Fibroblast of skin of abdomen (primary cell): Measurements from ENCODE around the gene MAP2K1.
"Not testable (repeated sequence)": the region's sequence is repeated elsewhere in the genome, so short reads cannot be mapped to it uniquely, and the experiment has no call there.

ENCODE experiments used
- DNase-seq: peaks from one replicate; pipeline ENCODE4 v3.0.0-alpha.2; 2013

MAP2K1 gene

GRCh38 chr15:66480267-66480666 is 93.6 kb downstream of the MAP2K1 start:
- no peak for DNase-seq

DNA sequence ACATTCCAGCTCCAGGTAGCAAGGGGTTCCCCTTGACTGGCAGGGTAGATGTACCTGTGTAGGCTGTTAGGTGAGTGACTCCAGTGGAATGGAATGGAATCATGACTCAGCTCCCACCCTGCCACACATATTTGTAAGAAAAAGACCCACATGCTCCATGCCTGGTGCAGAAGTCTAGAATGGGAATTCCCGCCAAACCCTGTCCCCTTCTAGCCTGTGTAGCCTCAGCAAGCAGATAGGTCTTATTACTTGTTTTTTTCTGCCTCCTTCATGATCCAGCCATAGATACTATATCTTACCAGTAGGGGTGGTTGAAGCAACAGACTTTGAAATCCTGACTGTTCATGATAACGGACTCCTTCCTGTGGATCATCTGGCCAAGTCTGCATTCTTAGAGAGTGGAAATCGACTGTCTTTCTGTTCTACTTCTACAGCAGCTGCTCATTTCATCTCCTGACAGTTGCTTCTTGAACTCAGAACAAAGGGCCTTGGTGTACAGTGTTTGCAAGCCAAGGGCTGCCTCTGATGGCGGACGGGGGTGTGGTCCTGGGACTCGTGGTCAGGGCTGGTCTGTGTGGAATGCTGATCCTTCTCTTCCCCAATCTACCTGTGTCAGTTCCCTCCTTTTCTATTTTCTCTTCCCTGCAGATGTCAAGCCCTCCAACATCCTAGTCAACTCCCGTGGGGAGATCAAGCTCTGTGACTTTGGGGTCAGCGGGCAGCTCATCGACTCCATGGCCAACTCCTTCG is 94.6 kb downstream of the MAP2K1 start:
- no peak for DNase-seq

DNA sequence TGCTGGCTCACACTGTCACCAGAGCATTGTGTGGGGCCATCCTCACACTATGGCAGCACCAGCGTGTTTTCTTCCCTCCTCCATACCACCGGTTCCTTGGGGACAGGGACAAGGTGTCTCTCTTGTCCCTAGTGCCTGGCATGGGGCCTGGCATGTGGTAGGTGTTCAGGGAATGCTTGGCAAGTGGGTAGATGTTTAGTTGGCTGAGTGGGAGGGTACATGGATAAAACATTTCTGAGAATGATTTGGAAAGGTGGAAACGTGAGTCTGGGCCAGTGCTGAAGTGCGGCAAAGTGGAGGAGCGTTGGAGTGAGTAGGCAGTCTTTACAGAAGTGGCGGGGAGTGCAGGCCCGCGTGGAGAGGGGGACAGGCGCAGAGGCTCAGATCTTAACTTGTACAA is 95.8 kb downstream of the MAP2K1 start:
- DNase-seq, result no peak

DNA sequence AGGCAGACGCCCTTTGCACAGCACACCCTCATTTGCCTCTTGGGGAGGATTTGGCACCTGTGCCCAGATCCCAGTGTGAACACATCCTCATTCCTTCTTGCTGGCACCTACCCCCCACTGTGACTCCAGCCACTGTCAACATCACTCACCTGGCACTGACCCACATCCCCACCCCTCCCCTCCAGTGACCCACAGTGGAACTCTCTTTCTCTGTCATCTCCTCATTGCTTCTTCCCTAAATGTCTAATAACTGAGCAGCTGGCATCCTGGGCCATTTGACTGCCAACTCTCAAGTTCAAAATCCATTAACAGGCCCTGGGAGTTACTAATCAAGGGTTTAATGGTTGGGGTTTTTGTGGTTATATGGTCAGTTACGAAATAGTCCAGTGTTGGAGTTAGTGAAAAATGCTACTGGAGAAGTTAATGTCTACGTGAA is 96.4 kb downstream of the MAP2K1 start:
- peak; percentile 74 for DNase-seq

DNA sequence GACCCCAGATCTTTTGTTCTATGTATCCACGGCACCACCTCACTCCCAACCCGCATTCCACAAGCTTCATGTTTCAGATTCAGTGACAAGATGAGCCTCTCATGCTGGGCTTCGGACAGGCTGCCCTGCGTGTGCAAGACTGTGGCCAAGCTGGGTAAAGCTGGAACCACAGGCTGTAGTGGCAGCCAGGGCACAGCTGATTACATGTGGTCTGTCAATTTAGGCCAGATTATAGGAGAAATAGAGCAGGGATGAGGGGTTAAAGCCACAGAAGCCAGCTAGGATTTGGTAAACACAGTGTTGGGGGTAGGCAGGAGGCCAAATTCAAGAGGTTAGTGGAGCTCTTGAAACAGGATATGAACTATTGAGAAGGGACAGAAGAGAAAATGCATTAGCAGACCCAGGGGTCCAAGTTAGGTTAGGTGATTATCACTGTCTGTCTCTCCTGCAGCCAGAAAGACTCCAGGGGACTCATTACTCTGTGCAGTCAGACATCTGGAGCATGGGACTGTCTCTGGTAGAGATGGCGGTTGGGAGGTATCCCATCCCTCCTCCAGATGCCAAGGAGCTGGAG is 97.9 kb downstream of the MAP2K1 start:
- no peak for DNase-seq

DNA sequence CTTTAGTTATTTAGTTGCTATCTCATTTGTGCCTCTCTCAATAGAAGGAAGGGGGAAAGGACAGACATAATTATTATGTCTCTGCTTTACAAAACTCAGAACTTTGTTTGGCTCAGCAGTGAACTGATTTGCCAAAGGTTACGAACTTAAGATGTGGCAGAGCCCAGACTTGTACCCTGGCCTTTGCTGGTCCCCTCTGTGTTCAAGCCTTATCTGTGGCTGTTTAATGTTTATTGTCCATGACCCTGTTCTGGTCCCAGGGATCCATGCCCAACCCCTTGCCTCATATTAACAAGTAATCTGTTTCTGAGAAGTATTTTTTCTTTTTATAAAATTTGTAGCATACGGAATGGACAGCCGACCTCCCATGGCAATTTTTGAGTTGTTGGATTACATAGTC is 100.2 kb downstream of the MAP2K1 start:
- no peak for DNase-seq

- DNase-seq, result no peak
Observed at GRCh38 chr15:66488525-66488924, 101.8 kb downstream of the MAP2K1 start.

DNA sequence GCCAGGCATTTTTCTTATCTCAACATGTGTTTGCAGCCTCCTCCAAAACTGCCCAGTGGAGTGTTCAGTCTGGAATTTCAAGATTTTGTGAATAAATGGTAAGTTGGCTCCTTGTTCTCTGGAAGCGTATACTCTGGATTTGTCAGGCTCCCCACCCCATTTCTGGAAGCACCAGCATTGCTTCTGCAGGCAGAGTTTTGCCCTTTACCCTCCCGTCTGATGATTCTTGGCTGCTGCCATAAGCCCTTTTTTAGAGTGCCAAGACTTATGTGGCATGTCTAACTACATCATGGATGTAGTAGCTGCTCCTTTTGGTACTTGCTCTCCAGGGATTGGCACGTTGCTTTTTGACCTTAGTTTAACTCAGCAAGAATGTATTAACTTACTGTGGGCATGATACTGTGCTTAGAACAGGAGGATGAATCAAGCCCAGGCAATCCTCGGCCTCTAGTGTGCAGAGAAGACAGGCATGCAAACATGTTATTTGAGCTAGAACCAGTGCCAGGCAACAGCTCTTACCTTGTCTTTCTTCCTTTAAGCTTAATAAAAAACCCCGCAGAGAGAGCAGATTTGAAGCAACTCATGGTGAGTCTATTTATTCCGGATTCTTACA is 102.6 kb downstream of the MAP2K1 start:
- DNase-seq, result no peak

- DNase-seq, result no peak
Observed at GRCh38 chr15:66491846-66492245, 105.1 kb downstream of the MAP2K1 start.

DNA sequence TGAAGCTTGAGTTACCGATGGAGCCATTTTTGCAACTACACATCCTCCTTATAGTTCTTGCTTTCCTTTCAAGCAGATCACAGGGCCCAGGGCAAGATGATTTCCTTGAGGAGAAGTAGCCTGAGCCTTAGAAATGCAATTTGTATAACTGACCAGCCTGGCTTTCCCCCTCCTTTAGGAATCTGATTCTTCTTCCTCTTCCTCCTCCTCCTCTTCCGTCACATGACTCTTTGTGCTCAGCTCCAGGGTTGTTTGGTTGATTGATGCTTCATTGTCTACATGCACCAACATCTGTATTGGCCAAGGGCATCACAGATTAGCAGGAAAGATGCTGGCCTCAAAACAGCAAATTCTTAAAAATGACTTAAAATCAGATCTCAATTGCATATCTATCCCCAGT is 107.5 kb downstream of the MAP2K1 start:
- no peak for DNase-seq

- no peak for DNase-seq
Observed at GRCh38 chr15:66496951-66497501, 110.3 kb downstream of the MAP2K1 start.

- peak; percentile 93 for DNase-seq
Observed at GRCh38 chr15:66497502-66498455, 111.1 kb downstream of the MAP2K1 start, which contains the start of gene SNAPC5. TSS of gene SNAPC5 (minus strand) at chr15:66497762. CDS start at chr15:66497731, 31 bp downstream.

DNA sequence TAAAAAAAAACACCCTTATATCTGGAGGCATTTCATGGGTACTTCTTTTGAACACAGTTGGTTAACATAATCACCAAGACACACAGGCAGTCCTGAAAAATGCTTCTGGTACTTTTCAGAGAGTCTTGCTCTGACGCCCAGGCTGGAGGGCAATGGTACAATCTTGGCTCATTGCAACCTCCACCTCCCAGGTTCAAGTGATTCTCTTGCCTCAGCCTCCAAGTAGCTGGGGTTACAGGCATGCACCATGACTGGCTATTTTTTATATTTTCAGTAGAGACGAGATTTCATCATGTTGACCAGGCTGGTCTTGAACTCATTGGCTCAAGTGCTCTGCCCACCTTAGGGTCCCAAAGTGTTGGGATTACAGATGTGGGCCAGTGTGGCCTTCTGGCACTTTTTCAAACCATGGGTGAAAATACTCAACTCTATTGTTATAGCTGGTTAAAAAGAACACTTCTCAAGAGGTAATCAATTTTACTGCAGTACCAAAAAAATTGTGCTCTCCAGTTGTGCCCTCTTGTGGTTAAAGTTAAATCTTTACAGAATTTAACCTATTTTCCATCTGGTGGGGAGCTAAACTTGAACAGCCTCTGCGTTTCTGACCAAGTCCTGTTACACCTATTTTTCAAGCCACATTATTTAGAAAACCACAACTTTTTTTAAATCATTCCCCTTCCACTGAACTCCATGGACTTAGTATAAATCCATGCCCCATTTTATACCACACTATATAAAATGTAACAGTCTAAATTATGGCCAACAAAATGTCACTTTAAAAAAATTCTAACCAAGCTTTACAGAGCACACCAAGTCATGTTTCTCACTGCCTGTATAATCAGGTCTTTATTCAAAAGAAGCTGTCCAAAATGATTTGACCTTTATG is 112.0 kb downstream of the MAP2K1 start:
- peak; percentile 51 for DNase-seq

DNA sequence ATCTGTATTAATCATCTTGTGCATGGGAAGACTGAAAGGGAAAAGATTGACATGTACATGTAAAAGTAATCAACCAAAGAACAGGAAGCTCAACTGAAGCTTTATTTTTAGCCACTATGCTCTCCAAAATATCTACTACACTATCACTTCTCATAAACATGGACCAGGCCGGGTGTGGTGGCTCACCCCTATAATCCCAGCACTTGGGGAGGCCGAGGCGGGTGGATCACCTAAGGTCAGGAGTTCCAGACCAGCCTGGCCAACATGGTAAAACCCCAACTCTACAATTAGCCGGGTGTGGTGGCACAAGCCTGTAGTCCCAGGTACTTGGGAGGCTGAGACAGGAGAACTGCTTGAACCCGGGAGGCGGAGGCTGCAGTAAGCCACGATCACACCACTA is 113.6 kb downstream of the MAP2K1 start:
- not testable (repeated sequence) for DNase-seq

DNA sequence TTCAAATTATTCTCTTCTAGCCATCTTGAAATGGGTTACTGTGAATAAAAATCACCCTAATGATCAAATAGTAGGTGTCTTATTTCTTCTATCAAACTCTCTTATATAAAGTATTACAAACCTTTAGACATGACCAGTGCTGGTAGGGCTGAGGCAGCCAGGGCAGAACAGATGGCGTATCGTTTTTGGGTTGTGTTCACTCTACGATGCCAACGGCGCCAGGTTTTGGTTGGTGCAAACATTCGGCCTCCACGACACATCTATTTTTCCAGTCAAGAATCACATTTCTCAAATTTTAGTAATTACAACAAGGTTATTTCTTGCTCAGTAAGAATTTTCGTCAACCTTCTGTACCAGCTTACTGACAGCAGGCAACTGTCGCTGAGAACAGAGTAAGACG is 115.8 kb downstream of the MAP2K1 start:
- no peak for DNase-seq

GRCh38 chr15:66503041-66503648 is 116.4 kb downstream of the MAP2K1 start:
- not testable (repeated sequence) for DNase-seq

DNA sequence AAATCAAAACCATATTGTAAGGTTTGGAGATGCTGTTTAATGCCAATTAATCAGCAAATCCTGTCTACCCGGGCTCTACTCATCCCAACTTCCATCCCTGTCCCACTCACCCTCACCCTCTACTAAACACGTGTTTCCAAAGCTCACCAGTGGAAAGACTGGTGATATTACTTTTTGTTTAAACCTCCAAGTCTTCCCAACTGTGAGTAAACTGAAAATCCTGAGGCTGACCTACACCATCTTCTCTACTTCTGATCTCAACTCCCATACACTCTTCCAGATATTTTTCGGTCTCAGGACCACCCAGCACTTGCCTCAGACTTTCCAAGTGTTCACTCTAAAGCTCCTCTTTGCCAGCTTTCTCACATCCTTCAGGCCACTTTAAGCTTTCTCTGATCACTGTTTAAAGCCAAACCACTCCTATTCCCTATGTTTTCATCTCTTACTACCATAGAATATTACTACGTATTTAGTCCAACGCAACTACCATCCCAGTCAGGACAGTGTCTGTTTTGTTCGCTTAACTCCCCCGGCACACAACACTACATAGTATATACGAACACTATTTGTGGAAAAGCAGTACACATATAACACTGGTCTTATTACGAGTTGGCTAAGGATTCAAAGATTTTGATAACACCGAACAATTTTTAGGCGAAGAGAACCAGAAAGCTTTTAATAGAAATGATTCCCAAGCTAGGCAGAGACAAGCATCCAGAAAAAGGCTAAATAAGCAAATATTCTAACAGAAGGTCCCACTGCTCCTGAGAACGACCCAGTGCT is 117.3 kb downstream of the MAP2K1 start:
- no peak for DNase-seq

GRCh38 chr15:66504563-66505429 is 118.1 kb downstream of the MAP2K1 start, which contains the start of the genes RPL4 and ZWILCH:
TSS of gene RPL4 (minus strand) at chr15:66504855. CDS start at chr15:66504790, 65 bp downstream.
TSS of gene ZWILCH (plus strand) at chr15:66505326. CDS start at chr15:66505339, 13 bp downstream.
- peak; percentile 88 for DNase-seq

DNA sequence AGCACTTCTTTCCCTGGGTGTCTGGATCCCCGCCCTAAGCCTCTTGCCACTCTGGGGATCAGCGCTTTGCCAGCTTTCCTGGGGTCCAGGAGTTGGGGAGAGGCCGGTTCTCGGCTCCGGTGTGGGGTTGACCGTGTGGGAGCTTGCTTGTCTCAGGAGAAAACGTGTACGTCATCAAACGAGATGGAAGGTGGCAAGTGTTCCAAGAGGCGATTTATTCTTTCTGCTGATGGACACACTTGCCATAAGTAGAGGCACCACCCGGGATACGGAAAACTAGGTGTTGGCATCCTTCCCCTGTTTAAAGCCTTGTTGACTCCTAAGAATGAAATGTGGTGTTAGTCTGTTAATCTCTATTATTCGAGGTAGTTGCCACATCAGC is 118.7 kb downstream of the MAP2K1 start:
- DNase-seq, result no peak
